HEK293 (cell line): ENCODE results near the gene COX7A1.

ENCODE experiments used
- FEZF1 ChIP-seq: fragments of 450-650 bp; formaldehyde crosslinking; IDR thresholded peaks from 2 replicates; pipeline ENCODE4 v1.5.1; 2016; ENCODE audit warnings: missing biosample characterization, missing genetic modification characterization
- GFI1B ChIP-seq: fragments of 450-650 bp; formaldehyde crosslinking; IDR thresholded peaks from 2 replicates; pipeline ENCODE4 v1.5.1; 2016; ENCODE audit warnings: missing biosample characterization, missing genetic modification characterization
- HOXA7 ChIP-seq: sonication (generic); formaldehyde crosslinking; IDR thresholded peaks from 2 replicates; pipeline ENCODE4 v1.8.1; 2022; ENCODE audit warnings: missing genetic modification reagents, borderline replicate concordance
- HOXD13 ChIP-seq: sonication (generic); formaldehyde crosslinking; IDR thresholded peaks from 2 replicates; pipeline ENCODE4 v1.8.0; 2022; ENCODE audit warnings: missing genetic modification reagents, borderline replicate concordance
- KLF1 ChIP-seq: fragments of 450-650 bp; formaldehyde crosslinking; IDR thresholded peaks from 2 replicates; pipeline ENCODE4 v1.5.1; 2016; ENCODE audit warnings: missing biosample characterization, missing genetic modification characterization
- SCRT2 ChIP-seq: fragments of 450-650 bp; formaldehyde crosslinking; IDR thresholded peaks from 2 replicates; pipeline ENCODE4 v1.5.1; 2016; ENCODE audit warnings: missing biosample characterization, missing genetic modification characterization
- SP7 ChIP-seq: fragments of 450-650 bp; formaldehyde crosslinking; IDR thresholded peaks from 2 replicates; pipeline ENCODE4 v1.5.1; 2016; ENCODE audit warnings: missing biosample characterization, missing genetic modification characterization
- ZBTB26 ChIP-seq: fragments of 450-650 bp; formaldehyde crosslinking; optimal IDR thresholded peaks from 2 replicates; pipeline ENCODE3; 2016; ENCODE audit warnings: missing biosample characterization, mild to moderate bottlenecking, missing genetic modification characterization
- ZBTB49 ChIP-seq: fragments of 450-650 bp; formaldehyde crosslinking; IDR thresholded peaks from 2 replicates; pipeline ENCODE4 v1.5.1; 2016; ENCODE audit warnings: missing biosample characterization, missing genetic modification characterization, low read depth
- ZFHX2 ChIP-seq: fragments of 450-650 bp; formaldehyde crosslinking; conservative IDR thresholded peaks from 2 replicates; pipeline ENCODE4 v1.5.1; 2016; ENCODE audit warnings: missing biosample characterization, missing genetic modification characterization
- ZIC2 ChIP-seq: fragments of 450-650 bp; formaldehyde crosslinking; IDR thresholded peaks from 2 replicates; pipeline ENCODE4 v1.5.1; 2016; ENCODE audit warnings: missing biosample characterization, missing genetic modification characterization
- ZNF18 ChIP-seq: fragments of 450-650 bp; formaldehyde crosslinking; IDR thresholded peaks from 2 replicates; pipeline ENCODE4 v1.5.1; 2016; ENCODE audit warnings: missing biosample characterization, missing genetic modification characterization
- ZNF223 ChIP-seq: fragments of 450-650 bp; formaldehyde crosslinking; IDR thresholded peaks from 2 replicates; pipeline ENCODE4 v1.5.1; 2016; ENCODE audit warnings: missing biosample characterization, missing genetic modification characterization
- ZNF266 ChIP-seq: fragments of 450-650 bp; formaldehyde crosslinking; IDR thresholded peaks from 2 replicates; pipeline ENCODE4 v1.5.1; 2016; ENCODE audit warnings: missing biosample characterization, missing genetic modification characterization, low read depth
- ZNF280C ChIP-seq: fragments of 450-650 bp; formaldehyde crosslinking; IDR thresholded peaks from 2 replicates; pipeline ENCODE4 v1.5.1; 2016; ENCODE audit warnings: missing biosample characterization, missing genetic modification characterization
- ZNF398 ChIP-seq: fragments of 450-650 bp; formaldehyde crosslinking; IDR thresholded peaks from 2 replicates; pipeline ENCODE4 v1.5.1; 2017; ENCODE audit warnings: missing biosample characterization, missing genetic modification characterization
- ZNF404 ChIP-seq: fragments of 450-650 bp; formaldehyde crosslinking; IDR thresholded peaks from 2 replicates; pipeline ENCODE4 v1.5.1; 2017; ENCODE audit warnings: missing biosample characterization, missing genetic modification characterization
- ZNF416 ChIP-seq: fragments of 450-650 bp; formaldehyde crosslinking; IDR thresholded peaks from 2 replicates; pipeline ENCODE4 v1.5.1; 2016; ENCODE audit warnings: missing biosample characterization, missing genetic modification characterization
- ZNF449 ChIP-seq: fragments of 450-650 bp; formaldehyde crosslinking; IDR thresholded peaks from 2 replicates; pipeline ENCODE4 v1.5.1; 2017; ENCODE audit warnings: missing biosample characterization, mild to moderate bottlenecking, missing genetic modification characterization, moderate library complexity
- ZNF473 ChIP-seq: fragments of 450-650 bp; formaldehyde crosslinking; IDR thresholded peaks from 2 replicates; pipeline ENCODE4 v1.5.1; 2017; ENCODE audit warnings: missing biosample characterization, missing genetic modification characterization
- ZNF549 ChIP-seq: fragments of 450-650 bp; IDR thresholded peaks from 2 replicates; pipeline ENCODE4 v1.5.1; 2018; ENCODE audit warnings: missing biosample characterization, missing genetic modification characterization, mild to moderate bottlenecking, inconsistent platforms, moderate library complexity
- ZNF571 ChIP-seq: fragments of 450-650 bp; formaldehyde crosslinking; IDR thresholded peaks from 2 replicates; pipeline ENCODE4 v1.5.0; 2017; ENCODE audit warnings: missing biosample characterization, missing genetic modification characterization
- ZNF585B ChIP-seq: fragments of 450-650 bp; formaldehyde crosslinking; IDR thresholded peaks from 2 replicates; pipeline ENCODE4 v1.5.1; 2016; ENCODE audit warnings: missing biosample characterization, missing genetic modification characterization
- ZNF600 ChIP-seq: fragments of 450-650 bp; formaldehyde crosslinking; IDR thresholded peaks from 2 replicates; pipeline ENCODE4 v1.5.1; 2016; ENCODE audit warnings: missing biosample characterization, missing genetic modification characterization
- ZNF621 ChIP-seq: fragments of 450-650 bp; formaldehyde crosslinking; IDR thresholded peaks from 2 replicates; pipeline ENCODE4 v1.5.1; 2017; ENCODE audit warnings: missing biosample characterization, missing genetic modification characterization
- ZNF623 ChIP-seq: fragments of 450-650 bp; formaldehyde crosslinking; IDR thresholded peaks from 2 replicates; pipeline ENCODE4 v1.5.1; 2016; ENCODE audit warnings: missing biosample characterization, missing genetic modification characterization
- ZNF670 ChIP-seq: fragments of 450-650 bp; formaldehyde crosslinking; IDR thresholded peaks from 2 replicates; pipeline ENCODE4 v1.5.1; 2016; ENCODE audit warnings: missing biosample characterization, missing genetic modification characterization, low read depth
- ZNF747 ChIP-seq: fragments of 450-650 bp; formaldehyde crosslinking; IDR thresholded peaks from 2 replicates; pipeline ENCODE4 v1.5.1; 2016; ENCODE audit warnings: missing biosample characterization, missing genetic modification characterization
- ZNF76 ChIP-seq: fragments of 450-650 bp; formaldehyde crosslinking; IDR thresholded peaks from 2 replicates; pipeline ENCODE4; 2016; ENCODE audit warnings: low read depth, missing biosample characterization, missing genetic modification characterization, borderline replicate concordance
- ZNF785 ChIP-seq: fragments of 450-650 bp; formaldehyde crosslinking; IDR thresholded peaks from 2 replicates; pipeline ENCODE4 v1.5.1; 2016; ENCODE audit warnings: missing biosample characterization, missing genetic modification characterization

The COX7A1 gene

GRCh38 chr19:36120092-36120983 lies 31.9 kb downstream of the COX7A1 start (continued):
- TF ChIP-seq ZNF18 (peak; percentile 83; the same call in 1 of the 2 replicates), ZNF416 (tag by site-specific recombination) (no peak), ZNF549 (tag by site-specific recombination) (no peak), FEZF1 (tag by site-specific recombination) (no peak), SCRT2 (tag by site-specific recombination) (peak; percentile 83), ZNF571 (tag by site-specific recombination) (no peak), GFI1B (no peak), ZNF398 (tag by site-specific recombination) (no peak), HOXD13 (CRISPR knock-in tag) (no peak), ZNF623 (tag by site-specific recombination) (no peak), ZNF473 (no peak), ZFHX2 (tag by site-specific recombination) (peak; percentile 63), ZNF266 (tag by site-specific recombination) (no peak), ZNF670 (tag by site-specific recombination) (no peak), HOXA7 (no peak), ZBTB49 (tag by site-specific recombination) (no peak), ZNF223 (tag by site-specific recombination) (no peak), ZNF449 (peak; percentile 98), ZNF404 (no peak), ZIC2 (peak; percentile 95), ZNF785 (tag by site-specific recombination) (no peak), ZBTB26 (tag by site-specific recombination) (no peak), ZNF600 (peak; percentile 83), KLF1 (tag by site-specific recombination) (no peak), ZNF585B (tag by site-specific recombination) (no peak), ZNF76 (no peak), ZNF747 (tag by site-specific recombination) (no peak), ZNF280C (tag by site-specific recombination) (no peak), ZNF621 (tag by site-specific recombination) (no peak), SP7 (tag by site-specific recombination) (peak; percentile 61; the same call in 1 of the 2 replicates)
